Esophagus squamous epithelium (tissue), 4 donors: ENCODE results near the gene IPCEF1.

Experiments
- POLR2A ChIP-seq, 4 donors: fragments of 450-650 bp; IDR thresholded peaks; one replicate each; pipeline ENCODE4 v1.6.1; 2017; ENCODE audit warnings: antibody characterized with exemption in 4 of 4, mild to moderate bottlenecking in 4 of 4, moderate library complexity in 3 of 4
- TF ChIP-seq, protein P1 (sequence below), 6 experiments: fragments of 450-650 bp in 4 of 6; fragments of 200-600 bp in 2 of 6; sonication (generic) in 2 of 6; IDR thresholded peaks; one replicate each; pipeline ENCODE4 v1.5.1; 2016 to 2019; ENCODE audit warnings: antibody characterized with exemption in 6 of 6, mild to moderate bottlenecking in 4 of 6, moderate library complexity in 4 of 6

DNA sequence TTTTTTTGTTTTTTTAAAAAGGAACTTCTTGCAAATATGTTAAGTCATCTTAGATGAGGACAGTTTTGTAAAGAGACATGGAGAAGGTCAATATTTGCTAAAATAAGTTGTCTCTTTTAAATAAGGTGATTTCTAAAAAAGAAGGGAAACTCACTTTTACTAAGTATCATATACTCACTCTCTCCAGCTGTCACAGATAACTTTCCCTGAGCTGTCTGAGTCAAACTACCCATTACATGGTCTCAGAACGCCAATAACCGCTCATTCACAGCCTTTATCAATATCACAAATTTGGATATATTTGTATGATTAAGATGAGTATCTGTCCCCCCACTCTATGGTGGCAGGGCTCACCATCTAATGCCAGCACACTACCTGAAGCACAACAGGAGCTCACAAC lies 47.6 kb downstream of the IPCEF1 start:
- TF ChIP-seq, protein P1, sequence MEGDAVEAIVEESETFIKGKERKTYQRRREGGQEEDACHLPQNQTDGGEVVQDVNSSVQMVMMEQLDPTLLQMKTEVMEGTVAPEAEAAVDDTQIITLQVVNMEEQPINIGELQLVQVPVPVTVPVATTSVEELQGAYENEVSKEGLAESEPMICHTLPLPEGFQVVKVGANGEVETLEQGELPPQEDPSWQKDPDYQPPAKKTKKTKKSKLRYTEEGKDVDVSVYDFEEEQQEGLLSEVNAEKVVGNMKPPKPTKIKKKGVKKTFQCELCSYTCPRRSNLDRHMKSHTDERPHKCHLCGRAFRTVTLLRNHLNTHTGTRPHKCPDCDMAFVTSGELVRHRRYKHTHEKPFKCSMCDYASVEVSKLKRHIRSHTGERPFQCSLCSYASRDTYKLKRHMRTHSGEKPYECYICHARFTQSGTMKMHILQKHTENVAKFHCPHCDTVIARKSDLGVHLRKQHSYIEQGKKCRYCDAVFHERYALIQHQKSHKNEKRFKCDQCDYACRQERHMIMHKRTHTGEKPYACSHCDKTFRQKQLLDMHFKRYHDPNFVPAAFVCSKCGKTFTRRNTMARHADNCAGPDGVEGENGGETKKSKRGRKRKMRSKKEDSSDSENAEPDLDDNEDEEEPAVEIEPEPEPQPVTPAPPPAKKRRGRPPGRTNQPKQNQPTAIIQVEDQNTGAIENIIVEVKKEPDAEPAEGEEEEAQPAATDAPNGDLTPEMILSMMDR (IDR thresholded peaks at IDR 0.05), result no peak
- no peak for TF ChIP-seq POLR2A (IDR thresholded peaks at IDR 0.05)
